Osteoblast (primary cell): ENCODE data around the gene CPA5. TPM values are rescaled to one million over a fixed set of nuclear protein-coding genes. Genes with fewer than 3 reads are reported as not detected.

Experiments
- DNase-seq: peaks from one replicate; pipeline ENCODE4 v3.0.0; 2011; ENCODE audit warnings: low spot score, mixed read lengths; ENCODE audit not compliant: insufficient read length; ENCODE audit errors: missing footprints
- H2AFZ ChIP-seq: 2 replicates; pipeline ENCODE4 v1.6.0; 2011; ENCODE audit warnings: mild to moderate bottlenecking, low read length
- H3K27ac ChIP-seq: 2 replicates; pipeline ENCODE4 v1.5.1; 2011; ENCODE audit warnings: mild to moderate bottlenecking, low read depth, low read length, moderate library complexity
- H3K27me3 ChIP-seq: 2 replicates; pipeline ENCODE4 v1.6.0; 2012; ENCODE audit warnings: mild to moderate bottlenecking, control low read depth, inconsistent platforms, low read length, moderate library complexity; ENCODE audit not compliant: insufficient read depth
- H3K36me3 ChIP-seq: 2 replicates; pipeline ENCODE4 v1.5.1; 2011; ENCODE audit warnings: mild to moderate bottlenecking, low read length, control low read depth, moderate library complexity; ENCODE audit not compliant: insufficient read depth
- H3K4me1 ChIP-seq: 2 replicates; pipeline ENCODE4 v1.5.1; 2011; ENCODE audit warnings: mild to moderate bottlenecking, low read length, control low read depth, moderate library complexity; ENCODE audit not compliant: insufficient read depth
- H3K4me2 ChIP-seq: 2 replicates; pipeline ENCODE4 v1.6.0; 2011; ENCODE audit warnings: mild to moderate bottlenecking, low read length; ENCODE audit not compliant: insufficient read depth
- H3K4me3 ChIP-seq: fragments of 200-600 bp; sonication (generic); 3 replicates; pipeline ENCODE4 v1.5.1; 2012; ENCODE audit warnings: mild to moderate bottlenecking, low read length, inconsistent platforms; ENCODE audit not compliant: insufficient read depth
- H3K79me2 ChIP-seq: 2 replicates; pipeline ENCODE4 v1.6.0; 2012; ENCODE audit warnings: mild to moderate bottlenecking, low read length, control low read depth, inconsistent platforms; ENCODE audit not compliant: insufficient read depth
- H3K9me3 ChIP-seq: 2 replicates; pipeline ENCODE4 v1.5.1; 2011; ENCODE audit warnings: low read depth, low read length, control low read depth
- H4K20me1 ChIP-seq: 2 replicates; pipeline ENCODE4 v1.6.0; 2012; ENCODE audit warnings: mild to moderate bottlenecking, low read length, control low read depth; ENCODE audit not compliant: insufficient read depth
- total RNA-seq: library from RNA; depleted of rRNA; stranded (reverse); fragments of >200 nt; gene quantifications from 2 replicates; pipeline ENCODE4 v1.2.3, GENCODE V29; 2012
- TF ChIP-seq, protein P1 (sequence below): IDR thresholded peaks from 2 replicates; pipeline ENCODE4 v1.5.1; 2011; ENCODE audit warnings: mild to moderate bottlenecking, low read depth, low read length, moderate library complexity; ENCODE audit errors: extremely low read depth

CPA5 gene
- total RNA-seq, 1 donor: not detected

DNA sequence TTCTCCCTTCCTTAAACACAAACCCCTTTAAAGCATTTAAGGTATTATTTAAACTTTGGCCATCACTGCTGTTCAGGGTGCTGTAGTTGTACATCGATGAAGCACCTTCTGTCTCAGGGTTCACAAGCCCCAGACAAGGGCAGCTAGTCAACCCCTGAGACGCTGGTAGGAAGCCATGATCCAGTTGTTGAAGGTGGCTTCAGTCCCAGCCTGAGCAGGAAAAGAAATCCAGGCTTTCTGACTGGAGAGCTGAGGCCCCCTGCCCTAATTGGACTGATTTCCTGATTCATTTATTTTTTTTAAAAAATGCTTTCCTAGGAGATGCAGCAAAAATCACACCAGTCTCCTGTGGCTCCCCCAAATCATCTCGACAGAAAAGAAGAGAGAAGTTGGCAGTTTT lies 51.5 kb downstream of the CPA5 start:
- H2AFZ ChIP-seq: no peak overlapping the region
- H3K4me3 ChIP-seq: no peak overlapping the region
- no peaks in the 10 kb centered on the region for H3K9me3 ChIP-seq
- H3K36me3 ChIP-seq: no peaks in the 10 kb centered on the region
- H3K4me2 ChIP-seq: no peak overlapping the region
- DNase-seq: no peak
- no peaks in the 10 kb centered on the region for H4K20me1 ChIP-seq
- no peaks in the 10 kb centered on the region for H3K79me2 ChIP-seq
- no peak overlapping the region for H3K27ac ChIP-seq
- H3K4me1 ChIP-seq: peaks cover 29% of the 10 kb centered on the region
- TF ChIP-seq, protein P1, sequence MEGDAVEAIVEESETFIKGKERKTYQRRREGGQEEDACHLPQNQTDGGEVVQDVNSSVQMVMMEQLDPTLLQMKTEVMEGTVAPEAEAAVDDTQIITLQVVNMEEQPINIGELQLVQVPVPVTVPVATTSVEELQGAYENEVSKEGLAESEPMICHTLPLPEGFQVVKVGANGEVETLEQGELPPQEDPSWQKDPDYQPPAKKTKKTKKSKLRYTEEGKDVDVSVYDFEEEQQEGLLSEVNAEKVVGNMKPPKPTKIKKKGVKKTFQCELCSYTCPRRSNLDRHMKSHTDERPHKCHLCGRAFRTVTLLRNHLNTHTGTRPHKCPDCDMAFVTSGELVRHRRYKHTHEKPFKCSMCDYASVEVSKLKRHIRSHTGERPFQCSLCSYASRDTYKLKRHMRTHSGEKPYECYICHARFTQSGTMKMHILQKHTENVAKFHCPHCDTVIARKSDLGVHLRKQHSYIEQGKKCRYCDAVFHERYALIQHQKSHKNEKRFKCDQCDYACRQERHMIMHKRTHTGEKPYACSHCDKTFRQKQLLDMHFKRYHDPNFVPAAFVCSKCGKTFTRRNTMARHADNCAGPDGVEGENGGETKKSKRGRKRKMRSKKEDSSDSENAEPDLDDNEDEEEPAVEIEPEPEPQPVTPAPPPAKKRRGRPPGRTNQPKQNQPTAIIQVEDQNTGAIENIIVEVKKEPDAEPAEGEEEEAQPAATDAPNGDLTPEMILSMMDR: no peak
- H3K27me3 ChIP-seq: no peaks in the 10 kb centered on the region

DNA sequence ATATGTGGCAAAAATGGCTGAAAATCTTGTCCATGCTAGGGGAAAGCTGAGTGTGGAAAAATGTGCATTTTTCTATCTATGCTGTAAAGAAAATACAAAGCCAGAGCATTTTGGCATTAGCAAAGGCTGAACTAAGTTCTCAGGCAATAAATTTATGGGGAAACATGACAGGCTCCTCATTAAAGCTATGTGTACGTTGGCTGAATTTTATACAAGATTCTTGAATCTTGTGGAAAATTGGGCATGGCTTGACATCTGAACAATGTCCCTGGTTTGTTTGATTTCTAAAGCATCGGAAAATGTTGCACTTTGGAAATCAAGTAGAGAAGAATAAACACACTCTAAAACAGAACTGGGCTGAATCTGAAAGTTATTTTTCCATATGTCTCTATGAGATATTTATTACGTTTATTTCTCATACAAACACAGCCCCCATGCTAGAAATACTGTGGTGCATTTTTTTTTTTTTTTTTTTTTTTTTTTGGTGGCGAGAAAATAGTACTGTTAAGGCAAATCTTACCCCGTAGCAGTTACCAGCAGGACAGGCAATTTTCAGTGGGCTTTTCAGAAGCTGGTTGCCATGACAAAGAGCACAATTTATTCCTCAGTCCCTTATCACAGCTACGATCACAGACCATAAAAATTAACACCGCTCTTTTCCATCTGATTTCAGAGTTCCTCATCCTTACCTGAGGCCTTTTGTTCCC lies 52.6 kb downstream of the CPA5 start:
- no peak overlapping the region for H3K27ac ChIP-seq
- peaks cover 23% of the 10 kb centered on the region for H3K4me1 ChIP-seq
- TF ChIP-seq, protein P1: no peak
- no peak overlapping the region for H3K4me2 ChIP-seq
- H2AFZ ChIP-seq: no peak overlapping the region
- H3K36me3 ChIP-seq: no peaks in the 10 kb centered on the region
- no peaks in the 10 kb centered on the region for H3K79me2 ChIP-seq
- no peaks in the 10 kb centered on the region for H3K9me3 ChIP-seq
- no peak overlapping the region for H3K4me3 ChIP-seq
- H4K20me1 ChIP-seq: no peaks in the 10 kb centered on the region
- no peak for DNase-seq
- H3K27me3 ChIP-seq: no peaks in the 10 kb centered on the region

DNA sequence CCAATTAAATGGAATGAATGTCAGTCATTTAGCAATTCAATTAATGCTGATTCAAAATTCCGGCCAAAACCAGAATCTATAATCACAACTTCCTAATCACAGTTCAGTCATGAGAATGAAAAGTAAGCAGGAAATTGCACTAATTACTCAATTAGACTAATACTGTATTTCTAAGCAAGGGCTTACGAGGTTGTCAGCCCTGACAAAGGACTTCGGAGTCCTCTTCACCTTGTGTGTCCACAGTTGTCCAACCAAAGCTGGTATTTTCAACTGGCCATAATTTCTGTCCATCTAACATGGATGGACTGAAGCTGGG lies 53.1 kb downstream of the CPA5 start:
- Histone ChIP-seq H3K79me2 (no peaks in the 10 kb centered on the region), H3K4me1 (peaks cover 18% of the 10 kb centered on the region), H3K27me3 (no peaks in the 10 kb centered on the region), H3K4me2 (no peak overlapping the region), H3K27ac (no peak overlapping the region), H3K9me3 (no peaks in the 10 kb centered on the region), H4K20me1 (no peaks in the 10 kb centered on the region), H3K4me3 (no peak overlapping the region), H3K36me3 (no peaks in the 10 kb centered on the region), H2AFZ (no peak overlapping the region)
- TF ChIP-seq, protein P1: no peak
- DNase-seq: no peak

DNA sequence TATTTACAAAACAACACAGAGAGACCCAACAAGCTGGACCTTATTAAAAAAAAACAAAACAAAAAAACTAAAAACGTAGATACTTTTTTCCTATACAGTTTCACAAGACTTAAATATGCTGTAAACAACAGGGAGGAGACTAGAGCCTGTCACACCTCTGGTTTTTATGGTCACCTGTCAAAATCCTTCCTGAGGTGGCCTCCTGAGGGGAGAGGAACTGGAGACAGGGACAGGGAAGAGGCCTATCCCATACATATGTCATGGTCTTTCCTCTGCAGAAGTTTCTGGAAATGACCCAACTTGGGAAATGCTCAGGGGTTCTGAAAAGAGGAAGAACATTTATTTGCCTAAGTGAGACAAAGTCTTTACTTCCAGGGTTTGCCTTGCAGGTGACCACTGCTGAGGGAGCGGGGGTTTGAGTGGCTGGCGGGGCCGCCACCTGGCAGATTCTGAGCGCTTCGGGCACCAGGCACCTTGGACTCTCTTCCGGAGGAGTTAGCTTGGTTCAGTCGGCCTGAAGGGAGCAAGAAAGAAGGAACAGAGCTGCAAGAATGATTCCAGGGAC lies 54.0 kb downstream of the CPA5 start:
- Histone ChIP-seq H3K79me2 (no peaks in the 10 kb centered on the region), H3K9me3 (no peaks in the 10 kb centered on the region), H3K4me2 (no peak overlapping the region), H3K4me3 (no peak overlapping the region), H3K27ac (no peak overlapping the region), H4K20me1 (no peaks in the 10 kb centered on the region), H2AFZ (no peak overlapping the region), H3K4me1 (peaks cover 9% of the 10 kb centered on the region), H3K27me3 (no peaks in the 10 kb centered on the region), H3K36me3 (no peaks in the 10 kb centered on the region)
- TF ChIP-seq, protein P1: no peak
- no peak for DNase-seq
